GM19397 (cell line): Measurements from ENCODE around the gene HUWE1.
"Not testable (repeated sequence)": the region's sequence is repeated elsewhere in the genome, so short reads cannot be mapped to it uniquely, and the experiment has no call there.

ENCODE experiments used
- ATAC-seq: cut with Tn5 transposase; IDR thresholded peaks from one replicate; pipeline ENCODE4 v1.9.1; 2021; ENCODE audit warnings: mild to moderate bottlenecking, moderate library complexity; ENCODE audit not compliant: unreplicated experiment

Gene HUWE1

DNA sequence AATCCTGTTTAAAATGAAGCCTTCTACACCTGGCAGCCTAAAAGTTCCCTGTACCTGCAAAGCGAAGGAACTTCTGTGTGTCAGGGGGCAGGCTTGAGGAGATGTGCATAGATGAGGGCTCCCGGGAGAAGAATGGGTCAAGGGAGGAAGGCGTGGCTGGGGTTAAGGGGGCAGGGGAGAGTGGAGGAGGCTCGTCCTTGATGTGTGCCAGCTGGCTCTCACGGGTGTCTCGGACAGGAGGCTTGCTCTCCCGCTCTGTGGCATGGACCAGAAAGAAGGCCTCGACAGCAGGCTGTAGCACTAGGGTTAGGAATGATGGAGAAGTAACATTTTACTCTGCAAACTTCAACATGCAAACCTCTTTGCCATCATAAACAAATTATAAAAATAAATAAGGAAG, 147.7 kb downstream of the HUWE1 start:
- no peak for ATAC-seq

DNA sequence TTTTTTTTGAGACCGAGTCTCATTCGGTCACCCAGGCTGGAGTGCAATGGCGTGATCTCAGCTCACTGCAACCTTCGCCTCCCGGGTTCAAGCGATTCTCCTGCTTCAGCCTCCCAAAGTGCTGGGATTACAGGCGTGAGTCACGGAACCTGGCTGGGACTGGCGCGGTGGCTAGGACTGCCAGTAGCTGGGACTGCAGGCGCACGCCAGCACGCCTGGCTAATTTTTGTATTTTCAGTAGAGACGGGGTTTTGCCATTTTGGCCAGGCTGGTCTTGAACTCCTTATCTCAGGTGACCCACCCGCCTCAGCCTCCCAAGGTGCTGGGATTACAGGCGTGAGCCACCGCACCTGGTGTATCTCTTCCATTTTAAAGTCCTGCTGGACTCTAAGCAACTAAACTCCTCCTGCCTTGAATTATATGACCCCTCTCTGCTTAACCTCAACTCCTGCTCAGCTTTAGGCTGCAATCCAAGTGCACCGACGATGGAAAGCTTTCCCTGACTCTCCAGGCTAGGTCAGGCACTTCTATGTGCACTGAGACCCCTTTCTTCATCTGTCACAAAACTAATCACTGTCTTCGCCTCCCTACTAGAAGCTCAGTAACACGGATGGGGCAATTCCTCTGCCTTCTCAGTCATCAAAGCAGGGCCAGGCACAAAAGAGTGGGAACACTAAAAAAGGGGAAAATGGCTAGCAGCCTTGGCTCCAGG, 155.1 kb downstream of the HUWE1 start:
- ATAC-seq: not testable (repeated sequence)

DNA sequence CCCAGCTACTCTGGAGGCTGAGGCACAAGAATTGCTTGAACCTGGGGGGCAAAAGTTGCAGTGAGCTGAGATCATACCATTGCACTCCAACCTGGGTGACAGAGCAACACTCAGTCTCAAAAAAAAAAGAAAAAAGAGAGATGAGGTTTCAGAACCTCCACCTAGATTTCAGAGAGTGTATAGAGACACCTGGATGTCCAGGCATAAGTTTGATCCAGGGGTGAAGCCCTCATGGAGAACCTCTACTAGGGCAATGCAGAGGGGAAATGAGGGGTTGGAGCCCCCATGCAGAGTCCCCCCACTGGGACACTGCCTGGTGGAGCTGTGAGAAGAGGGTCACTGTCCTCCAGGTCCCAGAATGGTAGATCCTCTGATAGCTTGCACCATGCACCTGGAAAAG, 159.5 kb downstream of the HUWE1 start:
- ATAC-seq: no peak

DNA sequence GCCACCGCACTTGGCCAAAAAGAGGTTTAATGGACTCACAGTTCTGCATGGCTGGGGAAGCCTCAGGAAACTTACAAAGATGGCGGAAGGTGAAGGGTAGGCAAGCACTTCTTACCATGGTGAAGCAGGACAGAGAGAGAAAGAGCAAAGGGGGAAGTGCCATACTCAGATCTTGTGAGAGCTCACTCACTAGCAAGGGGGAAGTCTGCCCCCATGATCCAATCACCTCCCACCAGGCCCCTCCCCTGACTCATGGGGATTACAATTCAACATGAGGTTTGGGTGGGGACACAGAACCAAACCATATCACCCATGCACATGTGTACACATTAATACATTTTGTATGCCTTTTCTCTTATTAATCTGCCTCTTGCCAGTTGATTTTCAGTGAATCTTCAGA, 175.2 kb downstream of the HUWE1 start:
- ATAC-seq: no peak

DNA sequence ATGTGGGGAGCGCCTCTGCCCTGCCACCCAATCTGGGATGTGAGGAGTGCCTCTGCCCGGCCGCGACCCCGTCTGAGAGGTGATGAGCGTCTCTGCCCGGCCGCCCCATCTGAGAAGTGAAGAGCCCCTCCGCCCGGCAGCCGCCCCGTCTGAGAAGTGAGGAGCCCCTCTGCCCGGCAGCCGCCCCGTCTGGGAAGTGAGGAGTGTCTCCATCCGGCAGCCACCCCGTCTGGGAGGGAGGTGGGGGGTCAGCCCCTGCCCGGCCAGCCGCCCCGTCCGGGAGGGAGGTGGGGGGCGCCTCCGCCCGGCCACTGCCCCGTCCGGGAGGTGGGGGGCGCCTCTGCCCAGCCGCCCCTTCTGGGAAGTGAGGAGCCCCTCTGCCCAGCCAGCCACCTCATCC, 182.5 kb downstream of the HUWE1 start:
- not testable (repeated sequence) for ATAC-seq

DNA sequence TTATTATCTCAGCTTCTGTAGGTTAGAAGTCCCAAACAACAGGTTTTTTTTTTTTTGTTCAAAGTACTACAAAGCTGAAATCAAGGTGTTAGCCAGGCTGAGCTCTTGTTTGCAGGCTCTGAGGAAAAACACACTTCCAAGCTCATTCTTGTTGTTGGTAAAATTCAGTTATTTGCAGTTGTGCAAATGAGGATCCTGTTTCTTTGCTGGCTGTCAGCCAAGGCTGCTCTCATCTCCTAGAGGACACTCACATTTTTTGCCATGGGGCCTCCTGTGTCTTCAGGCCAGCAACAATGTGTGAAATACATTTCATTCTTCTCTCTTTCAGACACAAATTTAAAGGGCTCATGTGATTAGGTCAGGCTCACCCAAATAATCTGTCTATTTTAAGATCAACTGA, 192.1 kb downstream of the HUWE1 start:
- no peak for ATAC-seq

DNA sequence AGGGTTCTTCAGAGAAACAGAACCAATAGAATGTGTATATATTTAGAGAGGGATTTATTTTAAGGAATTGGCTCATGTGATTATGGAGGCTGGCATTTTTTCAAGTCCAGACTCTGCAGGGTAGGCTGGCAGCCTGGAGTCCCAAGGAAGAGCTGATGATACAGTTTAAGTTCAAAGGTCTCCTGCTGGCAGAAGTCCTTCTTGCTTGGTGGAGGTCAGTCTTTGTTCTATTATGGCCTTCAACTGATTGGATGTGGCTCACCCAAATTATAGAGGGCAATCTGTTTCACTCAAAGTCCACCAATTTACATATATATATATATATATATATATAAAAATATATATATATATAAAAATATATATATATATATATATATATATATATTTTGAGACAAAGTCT, 200.2 kb downstream of the HUWE1 start:
- no peak for ATAC-seq

DNA sequence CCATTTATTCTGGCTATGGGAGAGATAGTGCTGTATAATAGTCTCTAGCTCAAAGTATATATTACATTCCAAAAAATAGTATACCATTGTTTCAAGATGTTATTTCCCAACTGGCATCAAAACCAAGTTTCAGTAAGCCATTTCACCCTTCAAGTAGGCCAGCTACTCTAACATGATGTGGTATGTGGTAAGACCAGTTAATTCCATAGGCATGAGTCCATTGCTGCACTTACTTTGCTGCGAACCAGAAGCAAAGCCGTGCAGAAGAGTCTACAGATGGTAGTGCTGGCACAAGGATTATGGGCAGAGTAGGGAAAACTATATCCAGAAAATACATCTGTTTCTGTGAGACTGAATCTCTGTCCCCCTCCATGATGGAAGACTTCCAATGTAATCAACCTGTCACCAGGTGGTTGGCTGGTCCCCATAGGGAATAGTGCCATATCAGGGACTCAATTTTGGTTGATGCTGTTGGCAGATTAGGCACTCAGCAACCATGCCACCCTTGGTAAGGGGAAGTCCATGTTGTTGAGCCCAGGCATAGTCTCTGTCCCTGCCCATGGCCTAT, 202.6 kb downstream of the HUWE1 start:
- ATAC-seq: no peak

DNA sequence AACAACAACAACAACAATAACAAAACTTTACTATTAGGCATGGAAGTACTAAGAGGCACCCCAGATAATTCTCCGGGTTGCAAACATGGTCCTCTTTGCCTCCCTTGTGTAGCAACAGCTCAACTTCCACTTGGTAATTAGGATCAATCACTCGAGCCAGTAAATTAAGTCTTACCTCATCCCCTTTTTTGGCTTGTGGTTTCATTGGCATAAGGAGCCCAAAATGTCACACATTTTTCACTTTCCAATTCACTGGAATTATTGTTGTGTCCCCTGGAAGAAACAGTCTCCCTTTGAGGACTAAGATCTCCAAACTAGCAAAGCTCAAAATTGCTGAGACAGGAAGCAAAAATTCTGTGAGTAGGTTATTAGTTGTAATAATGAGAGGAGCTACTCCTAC, 203.1 kb downstream of the HUWE1 start:
- no peak for ATAC-seq
